HG03558 (cell line): ENCODE results near the gene IKZF1.

ENCODE experiments used
- ATAC-seq: cut with Tn5 transposase; IDR thresholded peaks from one replicate; pipeline ENCODE4 v1.9.1; 2021; ENCODE audit warnings: moderate number of reproducible peaks; ENCODE audit not compliant: unreplicated experiment; ENCODE audit errors: extremely low read depth

IKZF1 gene

GRCh38 chr7:50428911-50429310, 124.4 kb downstream of the IKZF1 start:
- ATAC-seq, result no peak

DNA sequence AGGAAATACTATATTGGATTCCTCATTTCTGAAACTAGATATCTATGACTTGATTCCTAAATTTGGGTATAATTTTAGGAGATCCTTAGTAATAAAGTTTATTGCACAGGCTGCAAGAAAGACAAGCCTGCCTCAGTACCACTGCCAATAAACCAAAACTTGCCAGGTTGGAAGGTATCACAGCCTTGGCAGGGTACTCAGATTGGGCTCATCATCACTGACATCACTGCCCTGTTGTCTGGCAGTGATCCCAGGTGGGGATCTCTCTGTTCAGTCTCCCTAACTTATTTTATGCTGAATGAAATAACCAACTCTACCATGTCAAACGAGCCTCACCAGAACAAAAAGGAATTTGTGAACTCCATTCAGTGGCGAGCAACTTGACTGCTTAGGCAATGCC, 126.8 kb downstream of the IKZF1 start:
- no peak for ATAC-seq

DNA sequence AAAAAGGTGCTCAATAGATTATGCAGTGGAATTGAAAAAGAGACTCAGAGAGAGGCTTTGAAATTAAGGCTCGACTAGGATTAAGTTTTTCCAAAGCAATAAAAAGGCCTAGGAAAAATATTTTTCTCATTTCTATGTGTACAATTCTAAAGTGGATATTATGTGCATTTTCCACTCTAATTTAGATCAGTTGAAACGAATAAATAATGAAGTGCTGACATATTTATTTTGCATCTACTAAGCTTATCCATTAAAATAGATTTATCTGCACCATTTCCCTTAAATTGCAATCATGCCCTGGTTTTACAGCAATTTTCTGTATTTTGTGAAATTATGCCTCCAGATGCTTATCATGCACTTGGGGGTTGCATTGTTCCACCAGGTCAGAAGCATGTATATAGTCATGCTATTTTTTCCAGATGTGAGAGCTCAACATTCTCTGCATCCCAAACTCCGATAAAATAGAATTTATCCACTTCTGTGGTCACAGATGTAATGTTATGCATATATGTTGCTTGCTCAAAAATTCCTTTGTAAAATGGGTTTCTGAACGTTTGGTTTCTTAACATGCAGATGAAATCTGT, 127.3 kb downstream of the IKZF1 start:
- no peak for ATAC-seq

DNA sequence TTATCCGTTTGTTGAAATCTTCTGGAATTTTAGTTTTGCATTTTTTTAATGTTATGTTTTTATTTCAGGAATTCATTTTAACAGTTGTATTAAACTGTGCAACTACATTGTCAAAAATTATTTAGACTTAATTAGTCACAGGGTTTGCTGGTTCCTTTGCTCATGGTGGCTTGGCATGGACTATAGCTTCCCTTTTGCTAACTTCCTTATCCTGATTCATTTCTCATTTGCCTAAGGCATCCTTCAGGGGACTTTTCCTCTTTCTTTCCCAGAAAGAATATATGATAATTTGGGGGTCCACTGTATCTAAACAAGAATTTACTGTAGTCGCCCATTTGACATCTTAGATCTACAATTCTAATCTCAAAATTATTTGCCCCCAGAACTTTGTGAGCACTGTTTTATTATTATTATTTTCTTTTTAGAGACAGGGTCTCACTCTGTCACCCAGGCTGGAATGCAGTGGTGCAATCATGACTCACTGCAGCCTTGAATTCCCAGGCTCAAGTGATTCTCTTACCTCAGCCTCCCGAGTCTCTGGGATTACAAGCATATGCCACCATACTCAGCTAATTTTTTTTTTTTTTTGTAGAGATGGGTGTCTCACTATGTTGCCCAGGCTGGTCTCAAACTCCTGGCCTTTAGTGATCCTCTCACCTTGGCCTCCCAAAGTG, 131.8 kb downstream of the IKZF1 start:
- ATAC-seq, result no peak

DNA sequence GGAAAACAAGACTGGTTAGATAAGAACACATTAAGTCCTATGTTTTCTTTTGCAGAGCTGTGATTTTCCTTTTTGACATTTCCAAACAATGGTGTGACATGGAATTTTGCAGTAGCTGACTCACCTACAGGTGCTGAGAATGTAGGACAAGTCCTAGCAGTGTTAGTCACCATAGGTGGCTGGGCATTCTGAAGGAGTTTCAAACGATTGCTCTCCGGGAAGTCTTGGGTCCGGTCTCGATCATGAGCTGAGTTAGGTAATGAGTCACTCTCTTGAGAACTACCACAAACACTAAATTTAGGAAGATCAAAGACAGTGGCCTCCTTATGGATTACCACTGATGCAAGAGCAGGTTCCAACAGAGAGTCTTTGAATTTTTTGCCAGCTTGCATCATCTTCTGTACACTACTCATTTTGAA, 142.0 kb downstream of the IKZF1 start:
- ATAC-seq, result peak; percentile 29

DNA sequence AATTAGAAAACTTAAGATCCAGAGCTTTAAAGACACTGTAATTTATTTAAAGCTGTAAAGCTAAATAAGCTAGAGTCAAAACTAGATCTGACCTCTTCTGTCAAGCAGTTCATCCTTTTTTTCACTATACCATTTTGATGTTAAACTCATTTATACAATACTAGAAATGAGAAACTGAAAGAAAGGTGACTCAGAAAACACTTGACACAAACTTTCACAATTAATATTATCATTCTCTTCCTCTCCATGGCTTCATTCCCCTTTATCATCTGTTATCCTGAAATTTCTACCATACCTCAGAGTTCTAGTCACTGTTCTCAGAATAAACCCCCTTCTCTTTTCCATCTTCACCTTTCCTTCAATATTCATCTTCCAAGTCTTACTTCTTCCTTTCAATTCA, 144.3 kb downstream of the IKZF1 start:
- ATAC-seq, result peak; percentile 30

- ATAC-seq, result no peak
Observed at GRCh38 chr7:50449501-50449880, 145.0 kb downstream of the IKZF1 start.

GRCh38 chr7:50449881-50450589, 145.5 kb downstream of the IKZF1 start, which contains the start of gene FIGNL1:
FIGNL1 (minus strand) TSS chr7:50450350; CDS start chr7:50447287, 3,063 bp downstream.
- ATAC-seq, result peak; percentile 53

GRCh38 chr7:50450590-50451032, 146.1 kb downstream of the IKZF1 start:
- no peak for ATAC-seq
